Neural progenitor cell (in vitro differentiated cells): ENCODE measurements around the gene TMEM117. TPM values are rescaled to one million over a fixed set of nuclear protein-coding genes. Genes with fewer than 3 reads are reported as not detected.

Source experiments
- DNase-seq: peaks from one replicate; pipeline ENCODE4 v3.0.0-alpha.2; 2016; ENCODE audit warnings: low spot score
- H2AFZ ChIP-seq: fragments of 200-600 bp; sonication (generic); replicated peaks from 2 replicates; pipeline ENCODE4 v1.6.1; 2016; ENCODE audit warnings: antibody characterized with exemption
- H3F3A ChIP-seq: fragments of 200-600 bp; sonication (generic); 2 replicates; pipeline ENCODE4 v1.6.1; 2016; ENCODE audit warnings: antibody characterized with exemption, low read depth
- H3K27ac ChIP-seq: fragments of 200-600 bp; sonication (generic); 2 replicates; pipeline ENCODE4 v1.5.1; 2016; ENCODE audit warnings: mild to moderate bottlenecking
- H3K27me3 ChIP-seq: fragments of 200-600 bp; sonication (generic); 2 replicates; pipeline ENCODE4 v1.6.1; 2016; ENCODE audit warnings: mild to moderate bottlenecking, moderate library complexity
- H3K36me3 ChIP-seq: fragments of 200-600 bp; sonication (generic); 2 replicates; pipeline ENCODE4 v1.5.1; 2016
- H3K4me1 ChIP-seq: fragments of 200-600 bp; sonication (generic); 2 replicates; pipeline ENCODE4 v1.6.1; 2016; ENCODE audit warnings: mixed run types
- H3K4me2 ChIP-seq: fragments of 200-600 bp; sonication (generic); 2 replicates; pipeline ENCODE4 v1.6.1; 2016
- H3K4me3 ChIP-seq: fragments of 200-600 bp; sonication (generic); 2 replicates; pipeline ENCODE4 v1.5.1; 2016
- H3K79me2 ChIP-seq: fragments of 200-600 bp; sonication (generic); 2 replicates; pipeline ENCODE4 v1.6.1; 2016; ENCODE audit warnings: low read depth
- H3K9ac ChIP-seq: fragments of 200-600 bp; sonication (generic); 2 replicates; pipeline ENCODE4 v1.6.1; 2016
- H3K9me3 ChIP-seq: fragments of 200-600 bp; sonication (generic); 2 replicates; pipeline ENCODE4 v1.5.1; 2016; ENCODE audit warnings: low read depth
- H4K20me1 ChIP-seq: fragments of 200-600 bp; sonication (generic); 2 replicates; pipeline ENCODE4 v1.6.1; 2016; ENCODE audit warnings: low read depth
- H3K27ac Mint-ChIP-seq: 3 replicates; pipeline ENCODE4 v1.8.0; 2021; ENCODE audit warnings: mixed read lengths
- H3K27me3 Mint-ChIP-seq: 2 replicates; pipeline ENCODE4 v1.8.0; 2022; ENCODE audit warnings: low read depth, mild to moderate bottlenecking, inconsistent platforms, moderate library complexity, mixed read lengths; ENCODE audit not compliant: insufficient read depth
- H3K36me3 Mint-ChIP-seq: 3 replicates; pipeline ENCODE4 v1.8.0; 2021; ENCODE audit warnings: mixed read lengths
- H3K4me1 Mint-ChIP-seq: 3 replicates; pipeline ENCODE4 v1.8.0; 2021; ENCODE audit warnings: mixed read lengths
- H3K4me3 Mint-ChIP-seq: 3 replicates; pipeline ENCODE4 v1.8.0; 2021; ENCODE audit warnings: mild to moderate bottlenecking, moderate library complexity, mixed read lengths
- H3K9me3 Mint-ChIP-seq: 3 replicates; pipeline ENCODE4 v1.8.0; 2020; ENCODE audit warnings: mixed read lengths
- CTCF ChIP-seq: fragments of 200-600 bp; sonication (generic); IDR thresholded peaks from 2 replicates; pipeline ENCODE4 v1.5.1; 2017; ENCODE audit warnings: antibody characterized with exemption, mild to moderate bottlenecking
- EZH2 ChIP-seq: fragments of 200-600 bp; sonication (generic); IDR thresholded peaks from 2 replicates; pipeline ENCODE4 v1.6.1; 2017; ENCODE audit warnings: antibody characterized with exemption, mild to moderate bottlenecking, moderate library complexity
- EZH2phosphoT487 ChIP-seq: fragments of 200-600 bp; sonication (generic); IDR thresholded peaks from 2 replicates; pipeline ENCODE4 v1.6.1; 2017; ENCODE audit warnings: antibody characterized with exemption
- total RNA-seq: library from RNA; depleted of rRNA; stranded (reverse); fragments of >200 nt; gene quantifications from 2 replicates; pipeline ENCODE4 v1.2.3, GENCODE V29; 2015; ENCODE audit warnings: low replicate concordance

The TMEM117 gene
- total RNA-seq, result 1.6 TPM in 1 of 2 replicates, not detected in the other

DNA sequence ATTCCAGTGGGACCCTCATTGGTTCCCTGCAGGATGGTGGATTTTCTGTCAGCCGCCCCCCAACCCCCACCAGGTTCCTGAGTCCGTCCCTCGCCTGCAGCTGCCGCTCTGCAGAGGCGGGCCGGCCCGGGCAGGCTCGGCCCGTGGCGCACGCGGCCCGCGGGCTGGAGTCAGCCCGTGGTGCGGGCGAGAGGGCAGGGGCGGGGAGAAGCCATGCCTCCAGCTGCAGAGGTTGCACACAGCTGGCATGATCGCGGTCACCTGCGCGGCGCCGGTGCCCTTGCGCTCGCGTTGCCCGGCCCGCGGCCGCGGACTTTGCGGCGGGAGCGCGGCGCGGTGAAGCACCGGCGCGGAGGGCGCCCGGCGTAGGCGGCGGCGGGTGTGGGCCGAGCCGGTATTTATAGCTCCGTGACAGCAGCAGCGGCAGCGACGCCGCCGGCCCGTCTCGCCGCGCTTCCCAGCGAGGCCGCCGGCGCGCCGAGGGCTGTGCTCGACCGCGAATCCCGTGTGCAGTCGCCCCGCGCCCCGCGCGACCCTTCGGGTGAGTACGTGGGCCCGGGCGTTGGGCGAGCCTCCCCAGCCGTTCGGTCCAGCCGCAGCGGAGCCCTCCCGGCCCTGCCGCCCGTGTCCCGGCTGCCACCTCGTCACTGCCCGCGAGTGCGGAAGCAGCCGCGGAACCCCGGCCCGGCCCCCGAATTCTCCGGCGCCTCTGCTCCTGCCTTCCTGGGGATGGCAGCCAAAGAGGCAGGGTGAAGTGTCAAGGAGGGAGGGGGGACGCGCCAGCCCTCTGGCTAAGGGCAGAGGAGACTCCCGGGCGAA, at the start of gene TMEM117:
TSS of gene TMEM117 (plus strand) at position 426 of the 819 bp plus-strand sequence.
- Histone ChIP-seq H3K4me2 (peak within 1 kb of the TSS; percentile 99), H2AFZ (peak within 1 kb of the TSS; percentile 99), H4K20me1 (no peaks in the 10 kb centered on the region), H3K9me3 (no peaks in the 10 kb centered on the region), H3K79me2 (no peaks in the 10 kb centered on the region), H3K36me3 (no peaks in the 10 kb centered on the region), H3K4me3 (peak within 1 kb of the TSS; percentile 81), H3F3A (peaks cover 6% of the 10 kb centered on the region), H3K27ac (no peak within 1 kb of the TSS), H3K4me1 (no peaks in the 10 kb centered on the region), H3K9ac (no peak within 1 kb of the TSS), H3K27me3 (peaks cover 56% of the 10 kb centered on the region)
- Mint-ChIP-seq H3K4me1 (peaks cover 11% of the 10 kb centered on the region), H3K27me3 (peaks cover 9% of the 10 kb centered on the region), H3K36me3 (no peaks in the 10 kb centered on the region), H3K4me3 (peak within 1 kb of the TSS; percentile 86), H3K27ac (peak within 1 kb of the TSS; percentile 10), H3K9me3 (no peaks in the 10 kb centered on the region)
- TF ChIP-seq EZH2 (peak; percentile 77), EZH2phosphoT487 (peak; percentile 34), CTCF (no peak)
- peak; percentile 72 for DNase-seq

DNA sequence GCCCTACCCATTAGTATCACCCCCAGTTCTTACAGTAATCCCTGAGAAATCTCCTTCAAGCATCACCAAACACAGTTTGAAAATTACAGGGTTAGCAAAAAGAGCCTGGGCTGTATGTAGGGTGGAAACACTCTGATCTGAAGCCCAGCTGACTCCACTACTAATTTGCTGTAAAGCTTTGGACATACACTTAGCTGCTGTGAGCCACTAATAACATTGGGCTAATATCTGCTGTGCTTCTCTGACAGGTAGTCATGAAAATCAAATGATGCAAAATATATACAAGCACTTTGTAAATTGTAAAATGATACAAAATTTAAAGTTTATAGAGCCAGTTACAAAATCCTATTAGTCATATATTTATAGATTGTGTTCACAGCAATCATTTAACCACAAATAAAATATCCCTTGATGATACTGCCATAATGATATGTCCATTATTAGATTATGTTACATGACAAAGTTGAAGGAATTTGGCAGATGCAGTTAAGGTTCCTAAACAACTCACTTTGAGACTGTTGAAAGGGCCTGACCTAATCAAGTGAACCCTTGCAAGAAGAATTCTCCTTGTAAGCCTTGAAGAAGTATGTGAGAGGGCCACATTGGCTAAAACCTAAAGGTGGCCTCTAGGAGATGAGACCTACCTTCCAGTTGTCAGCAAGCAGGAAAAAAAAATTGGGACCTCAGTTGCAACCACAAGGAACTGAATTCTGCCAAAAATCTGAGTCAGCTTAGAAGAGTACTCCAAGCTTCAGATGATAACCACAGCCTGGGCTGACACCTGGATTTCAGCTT, 48.8 kb upstream of the TMEM117 start:
- H3K4me2 ChIP-seq, result no peak overlapping the region
- H3K4me3 ChIP-seq, result no peak overlapping the region
- no peaks in the 10 kb centered on the region for H3K27me3 ChIP-seq
- H2AFZ ChIP-seq, result no peak overlapping the region
- H3F3A ChIP-seq, result no peaks in the 10 kb centered on the region
- Mint-ChIP-seq H3K27ac (no peak overlapping the region), H3K4me3 (no peak overlapping the region), H3K9me3 (no peaks in the 10 kb centered on the region), H3K36me3 (peaks cover under 1% of the 10 kb centered on the region), H3K27me3 (peaks cover 3% of the 10 kb centered on the region), H3K4me1 (no peaks in the 10 kb centered on the region)
- TF ChIP-seq EZH2phosphoT487 (no peak), EZH2 (no peak), CTCF (no peak)
- H3K36me3 ChIP-seq, result no peaks in the 10 kb centered on the region
- no peaks in the 10 kb centered on the region for H3K9me3 ChIP-seq
- H4K20me1 ChIP-seq, result no peaks in the 10 kb centered on the region
- no peak overlapping the region for H3K27ac ChIP-seq
- H3K4me1 ChIP-seq, result no peaks in the 10 kb centered on the region
- DNase-seq, result no peak
- no peak overlapping the region for H3K9ac ChIP-seq
- H3K79me2 ChIP-seq, result no peaks in the 10 kb centered on the region

- H4K20me1 ChIP-seq, result no peaks in the 10 kb centered on the region
These were observed 45.9 kb upstream of the TMEM117 start for GRCh38 chr12:43789941-43790340.

More at GRCh38 chr12:43789941-43790340, 45.9 kb upstream of the TMEM117 start:
- no peak overlapping the region for H3K4me3 ChIP-seq
- H3K27ac ChIP-seq, result no peak overlapping the region
- no peaks in the 10 kb centered on the region for H3K9me3 Mint-ChIP-seq
- TF ChIP-seq EZH2phosphoT487 (no peak), EZH2 (no peak)
- no peaks in the 10 kb centered on the region for H3K27me3 ChIP-seq
- no peak overlapping the region for H3K4me3 Mint-ChIP-seq
- no peaks in the 10 kb centered on the region for H3K9me3 ChIP-seq
- H3K27ac Mint-ChIP-seq, result no peak overlapping the region
- H2AFZ ChIP-seq, result no peak overlapping the region
- H3K4me1 Mint-ChIP-seq, result no peaks in the 10 kb centered on the region
- H3K79me2 ChIP-seq, result no peaks in the 10 kb centered on the region
- H3K4me1 ChIP-seq, result no peaks in the 10 kb centered on the region
- peaks cover 4% of the 10 kb centered on the region for H3K36me3 Mint-ChIP-seq
- no peak overlapping the region for H3K4me2 ChIP-seq
- H3F3A ChIP-seq, result no peaks in the 10 kb centered on the region
- no peak overlapping the region for H3K9ac ChIP-seq
- H3K27me3 Mint-ChIP-seq, result peaks cover 3% of the 10 kb centered on the region
- DNase-seq, result no peak
- H3K36me3 ChIP-seq, result peaks cover 4% of the 10 kb centered on the region
